Erythroblast (primary cell): ENCODE data around the gene SARDH.

Experiments used
- DNase-seq, 2 experiments: peaks; one replicate each; lab custom pipeline; 2025; lab: John Stamatoyannopoulos, UW
- GATA1 ChIP-seq: IDR thresholded peaks from 2 replicates; pipeline ENCODE4 v1.6.1; 2011; ENCODE audit warnings: low read depth, mild to moderate bottlenecking, control low read depth, low read length, moderate library complexity
- POLR2A ChIP-seq: IDR thresholded peaks from 2 replicates; pipeline ENCODE4 v1.6.1; 2011; ENCODE audit warnings: mild to moderate bottlenecking, low read length

Gene SARDH

DNA sequence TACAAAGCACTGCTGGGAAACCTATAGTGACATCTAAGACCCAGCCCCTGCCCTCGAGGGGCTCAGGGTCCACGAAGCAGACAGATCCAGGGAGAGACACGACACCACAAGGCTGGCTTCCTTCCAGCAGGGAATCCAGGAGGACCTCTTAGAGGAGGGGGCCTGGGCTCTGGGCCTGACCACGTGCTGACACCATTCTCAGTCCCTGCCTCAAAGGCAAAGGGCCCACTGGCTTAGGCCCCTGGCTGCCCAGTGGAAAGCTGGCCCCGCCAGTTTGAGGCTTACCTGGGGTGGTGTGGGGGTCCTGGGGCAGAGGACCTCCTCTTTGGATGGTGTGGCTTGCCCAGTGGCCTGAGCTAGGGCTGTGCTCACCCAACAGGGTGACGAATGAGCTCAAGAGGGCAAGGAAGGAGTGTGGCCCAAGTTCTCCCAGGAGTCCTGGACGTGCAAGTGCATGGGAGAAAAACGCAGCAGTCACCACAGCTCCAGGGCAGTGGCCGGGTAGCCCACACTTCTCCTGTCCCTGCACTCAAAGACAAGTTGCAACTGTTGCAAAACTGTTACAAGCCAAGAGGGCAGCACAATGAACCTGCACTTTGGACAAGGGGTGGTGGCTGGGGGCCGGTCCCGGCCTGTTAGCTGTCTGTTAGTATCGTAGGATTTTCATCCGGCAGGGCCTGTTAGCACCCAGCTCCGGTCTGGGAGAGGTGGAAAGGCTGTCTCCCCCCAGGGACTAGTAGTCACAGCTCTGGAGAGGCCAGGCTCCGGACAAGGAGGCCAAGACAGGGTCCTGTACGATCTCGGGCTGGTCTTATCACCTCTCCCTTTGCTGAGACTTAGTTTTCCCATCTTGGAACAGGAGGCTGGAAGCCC, 1.5 kb upstream of the SARDH start:
- no peak for TF ChIP-seq GATA1
- no peak for TF ChIP-seq POLR2A
- DNase-seq, result no peak

DNA sequence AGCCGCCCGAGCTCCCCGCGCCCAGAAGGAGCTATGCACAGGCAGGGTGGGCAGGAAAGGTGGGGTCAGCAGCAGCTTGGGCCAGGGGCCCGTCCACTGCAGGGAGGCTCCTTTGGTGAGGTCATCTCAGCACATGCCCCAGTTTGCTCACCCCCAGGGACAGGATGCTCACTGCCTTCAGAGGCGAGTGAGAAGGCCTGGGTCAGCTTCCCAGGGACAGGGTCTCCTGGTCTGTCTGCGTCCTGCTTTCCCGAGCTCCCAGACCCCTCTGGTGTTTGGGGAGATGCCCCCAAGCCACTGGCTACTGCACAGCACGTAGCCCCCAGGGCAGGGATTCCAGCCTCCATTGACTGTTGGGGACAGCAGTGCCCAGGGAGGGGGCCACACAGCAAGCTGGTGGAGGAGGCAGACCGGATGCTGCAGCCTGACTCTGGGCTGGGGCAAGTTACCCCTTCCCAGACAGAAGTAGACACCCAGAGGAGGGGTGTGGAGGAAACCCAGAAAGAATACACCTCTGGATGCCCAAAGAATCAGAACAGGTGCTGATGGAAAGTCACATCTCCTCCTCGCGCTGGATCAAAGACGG, 581 bp upstream of the SARDH start:
- TF ChIP-seq POLR2A, result no peak
- TF ChIP-seq GATA1, result no peak

DNA sequence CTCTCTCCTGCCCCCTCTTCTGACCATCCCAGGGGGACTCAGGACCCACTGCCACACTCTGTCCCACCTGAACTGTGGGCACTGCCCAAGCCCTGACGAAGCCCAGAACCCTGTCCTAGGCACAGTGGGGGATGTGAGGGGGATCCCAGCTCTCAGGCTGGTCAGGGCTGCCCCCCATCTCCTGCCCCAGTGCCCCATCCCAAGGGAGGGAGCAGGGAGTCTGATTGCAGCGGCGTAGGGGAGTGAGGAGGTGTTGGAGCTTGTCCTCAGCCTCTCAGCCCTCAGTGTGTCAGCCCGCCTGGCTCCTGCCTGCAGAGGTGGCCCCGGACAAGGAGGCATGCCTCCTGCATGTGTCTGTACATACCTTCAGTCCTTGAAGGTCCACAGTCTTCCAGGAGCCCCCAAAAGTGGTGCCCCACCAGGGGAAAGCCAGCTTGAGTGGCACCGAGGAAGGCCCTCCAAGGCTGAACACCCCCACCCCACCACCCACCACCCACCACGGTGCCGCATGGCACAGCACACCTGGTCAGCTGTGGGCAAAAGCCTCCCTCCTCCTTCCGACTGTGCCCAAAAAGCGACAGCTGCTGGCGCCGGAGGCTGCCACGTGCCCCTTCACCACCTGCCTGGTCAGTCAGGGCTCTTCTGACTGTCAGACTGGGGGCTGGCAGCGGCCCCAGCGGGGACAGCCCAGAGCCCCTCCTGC, 930 bp downstream of the SARDH start:
- DNase-seq, result no peak
- no peak for TF ChIP-seq POLR2A
- TF ChIP-seq GATA1, result no peak

More for the DNA sequence above, 581 bp upstream of the SARDH start:
- DNase-seq, result no peak

DNA sequence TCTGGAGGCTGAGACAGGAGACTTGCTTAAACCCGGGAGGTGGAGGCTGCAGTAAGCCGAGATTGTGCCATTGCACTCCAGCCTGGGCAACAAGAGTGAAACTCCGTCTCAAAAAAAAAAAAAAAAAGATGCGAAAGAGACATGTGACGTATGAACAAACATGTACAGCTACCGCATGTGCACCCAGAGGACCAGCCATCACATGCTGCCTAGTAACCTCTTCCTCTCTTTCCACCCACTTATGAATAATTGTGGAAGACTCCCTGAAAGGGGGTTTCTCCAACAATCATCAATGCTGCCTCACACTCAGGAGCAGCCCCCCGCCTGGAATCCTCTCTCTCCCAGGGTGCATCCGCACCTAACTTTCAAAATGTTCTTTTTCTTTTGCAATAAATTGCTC, 2.2 kb downstream of the SARDH start:
- no peak for TF ChIP-seq GATA1
- no peak for TF ChIP-seq POLR2A
- DNase-seq, result no peak

- DNase-seq, result no peak
- TF ChIP-seq GATA1, result no peak
- no peak for TF ChIP-seq POLR2A
Measured at GRCh38 chr9:133735415-133735775, 2.8 kb downstream of the SARDH start.

DNA sequence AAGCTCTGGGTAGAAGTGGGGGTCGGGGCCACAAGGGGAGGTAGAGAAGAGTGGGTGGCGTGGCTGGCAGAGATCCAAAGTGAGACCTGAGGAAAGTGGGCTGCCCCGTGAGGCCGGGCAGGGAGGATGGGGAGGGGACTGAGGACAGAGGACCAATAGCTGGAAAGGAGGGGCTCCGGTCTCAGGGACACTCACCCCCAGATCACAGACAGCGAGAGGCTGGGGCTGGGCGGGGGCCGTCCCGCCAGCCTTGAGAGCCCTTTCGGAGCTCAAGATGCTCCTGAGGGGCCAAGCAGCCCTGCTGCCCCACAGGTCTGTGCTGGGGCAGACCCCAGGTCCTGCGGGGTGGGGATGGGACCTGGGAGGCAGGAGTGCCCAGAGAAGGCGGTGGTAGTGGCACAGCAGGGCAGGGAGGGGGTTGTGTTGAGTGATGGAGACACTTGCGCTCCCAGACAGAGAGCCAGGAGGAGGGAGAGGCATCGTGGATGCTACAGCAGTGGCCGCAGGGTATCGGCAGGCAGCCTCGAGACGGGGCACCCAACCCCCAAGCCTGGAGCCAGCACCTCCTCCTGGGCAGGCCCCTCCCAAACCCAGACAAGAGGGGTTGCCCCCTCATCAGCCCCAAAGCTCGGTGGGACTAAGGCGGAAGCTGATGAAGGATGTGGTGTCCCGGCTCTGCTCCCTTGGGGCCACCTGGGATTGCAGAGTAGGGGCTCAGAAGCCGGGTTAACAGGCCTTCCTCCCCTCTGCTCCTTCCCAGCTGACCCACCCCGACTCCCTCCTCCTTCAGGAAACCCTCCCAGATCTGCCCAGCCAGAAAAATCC, 3.4 kb downstream of the SARDH start:
- no peak for DNase-seq

DNA sequence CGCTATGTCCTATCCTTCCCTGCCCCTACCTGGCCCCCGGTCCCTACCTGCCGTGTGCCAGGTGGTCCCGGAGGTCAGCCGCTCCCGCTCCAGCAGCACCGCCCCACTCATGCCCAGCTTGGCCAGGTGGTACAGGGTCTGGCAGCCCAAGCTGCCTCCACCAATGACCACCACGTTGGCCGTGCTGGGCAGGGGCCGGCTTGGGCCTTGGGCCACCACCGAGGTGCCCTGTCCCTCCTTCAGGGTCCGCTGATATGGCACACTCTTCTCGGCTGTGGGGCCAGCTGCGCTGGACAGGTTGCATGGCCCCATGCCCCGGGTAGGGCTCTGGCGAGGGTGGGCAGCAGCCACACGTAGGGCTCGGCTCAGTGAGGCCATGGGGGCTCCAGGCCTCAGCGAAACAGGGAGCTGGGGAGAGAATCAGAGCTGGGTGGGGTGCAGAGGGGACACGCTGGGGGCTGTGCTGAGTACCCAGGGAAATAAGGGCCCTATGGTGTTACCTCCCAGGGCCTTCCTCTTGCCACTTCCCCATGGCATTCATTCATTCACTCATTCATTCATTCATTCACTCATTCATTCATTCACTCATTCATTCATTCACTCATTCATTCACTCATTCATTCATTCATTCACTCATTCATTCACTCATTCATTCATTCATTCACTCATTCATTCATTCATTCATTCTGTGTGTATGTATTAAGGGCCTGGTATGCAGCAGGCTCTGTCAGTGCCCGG, 4.2 kb downstream of the SARDH start:
- peak; percentile 15 to 16 for DNase-seq
- TF ChIP-seq GATA1, result no peak
- TF ChIP-seq POLR2A, result no peak

More for the DNA sequence above, 3.4 kb downstream of the SARDH start:
- TF ChIP-seq GATA1 (no peak), POLR2A (no peak)

DNA sequence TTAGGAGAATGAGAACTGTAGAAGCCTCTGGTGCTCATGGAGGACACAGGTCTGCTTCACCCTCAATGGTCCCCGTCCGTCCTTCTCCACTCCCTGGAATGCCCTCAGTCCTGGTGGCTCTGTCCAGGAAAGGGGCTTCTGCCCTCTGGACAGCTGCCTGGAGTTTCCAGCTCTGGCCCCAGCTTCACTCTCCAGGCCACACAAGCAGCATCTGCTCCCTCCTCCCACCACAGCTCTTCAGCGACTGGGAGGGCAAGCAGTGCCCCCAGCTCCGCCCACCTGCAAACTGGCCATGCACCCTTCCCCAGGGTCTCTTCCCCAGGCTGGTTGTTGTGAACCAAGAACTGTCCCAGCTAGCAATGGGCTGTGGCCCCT, 4.7 kb downstream of the SARDH start:
- DNase-seq, result no peak
- TF ChIP-seq POLR2A (no peak), GATA1 (no peak)

GRCh38 chr9:133732639-133733408, 5.3 kb downstream of the SARDH start:
- no peak for TF ChIP-seq POLR2A
- no peak for DNase-seq

- TF ChIP-seq GATA1, result no peak
- TF ChIP-seq POLR2A, result no peak
- DNase-seq, result peak in 1 of 2 experiments; percentile 6
Measured at GRCh38 chr9:133731876-133732638, 6.1 kb downstream of the SARDH start.

DNA sequence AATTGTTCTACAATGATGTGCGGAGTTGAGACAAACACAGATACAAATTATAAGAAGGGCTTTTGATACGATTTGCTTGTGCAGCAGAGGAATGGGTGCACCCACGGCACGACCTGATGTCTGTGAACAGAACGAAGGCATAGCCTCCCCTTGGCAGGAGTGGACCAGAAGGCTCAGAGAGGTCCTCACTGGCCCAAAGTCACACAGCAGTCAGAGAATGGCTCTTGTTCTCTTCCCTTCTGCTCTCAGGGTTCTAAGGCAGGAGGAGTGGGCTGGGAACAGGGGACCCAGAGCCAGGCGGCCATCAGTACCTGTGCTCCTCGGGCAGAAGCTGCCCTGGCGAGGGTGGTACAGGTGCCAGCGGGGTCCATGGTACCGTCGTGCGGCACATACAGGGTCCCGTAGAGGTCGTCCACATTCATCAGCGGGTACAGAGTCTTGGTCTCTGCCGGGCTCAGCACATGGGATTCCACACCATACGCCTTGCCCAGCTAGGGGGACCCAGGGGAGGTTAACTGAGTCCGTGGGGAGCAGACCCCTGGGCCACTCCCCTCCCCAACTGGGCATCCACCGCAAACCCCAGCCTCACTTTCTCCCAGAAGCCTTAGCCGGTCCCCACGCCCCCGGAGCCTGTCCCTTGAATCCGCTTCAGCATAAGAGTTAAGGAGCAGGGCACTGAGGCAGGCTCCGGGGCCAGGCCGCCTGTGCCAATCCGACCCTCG, 7.0 kb downstream of the SARDH start:
- no peak for DNase-seq
- TF ChIP-seq POLR2A (no peak), GATA1 (no peak)
